PFSK-1 (cell line): ENCODE measurements around the gene CDC42.

Experiments used
- FOXP2 ChIP-seq: optimal IDR thresholded peaks from 2 replicates; pipeline ENCODE3; 2011; ENCODE audit warnings: borderline replicate concordance, control low read depth, inconsistent platforms; ENCODE audit not compliant: insufficient read depth; ENCODE audit errors: extremely low read length, extremely low read depth
- POLR2AphosphoS5 ChIP-seq: IDR thresholded peaks from 2 replicates; pipeline ENCODE4 v1.6.1; 2012; ENCODE audit warnings: low read depth, mild to moderate bottlenecking, control low read depth, low read length, moderate library complexity
- REST ChIP-seq, 2 experiments: IDR thresholded peaks; 2 replicates each; pipeline versions ENCODE4 v1.6.1 to v1.8.0; 2011 to 2012; ENCODE audit warnings: low read depth in 2 of 2, low read length in 2 of 2, control low read depth in 1 of 2, inconsistent platforms in 1 of 2, mild to moderate bottlenecking in 1 of 2, moderate library complexity in 1 of 2; ENCODE audit not compliant: insufficient read depth in 1 of 2
- SIN3A ChIP-seq: IDR thresholded peaks from 2 replicates; pipeline ENCODE4 v1.6.1; 2012; ENCODE audit warnings: mild to moderate bottlenecking, low read length, moderate library complexity, borderline replicate concordance; ENCODE audit not compliant: insufficient read depth
- TAF1 ChIP-seq: IDR thresholded peaks from 2 replicates; pipeline ENCODE4 v1.6.1; 2012; ENCODE audit warnings: low read length, control low read depth, borderline replicate concordance; ENCODE audit not compliant: insufficient read depth

The CDC42 gene

GRCh38 chr1:22122273-22123070, 70.0 kb downstream of the CDC42 start:
- TF ChIP-seq TAF1 (no peak), POLR2AphosphoS5 (no peak), SIN3A (no peak), FOXP2 (no peak), REST (IDR thresholded peaks at IDR 0.05; ENCODE audit: insufficient read depth in 1 of 2, low read depth in 2 of 2, low read length in 2 of 2) (no peak)

GRCh38 chr1:22123071-22123390, 70.5 kb downstream of the CDC42 start:
- no peak for TF ChIP-seq SIN3A
- no peak for TF ChIP-seq POLR2AphosphoS5

- no peak for TF ChIP-seq SIN3A
- TF ChIP-seq POLR2AphosphoS5, result no peak
- TF ChIP-seq REST (IDR thresholded peaks at IDR 0.05; ENCODE audit: insufficient read depth in 1 of 2, low read depth in 2 of 2, low read length in 2 of 2), result no peak
- no peak for TF ChIP-seq TAF1
- TF ChIP-seq FOXP2, result no peak
Observed at GRCh38 chr1:22123901-22124404, 71.4 kb downstream of the CDC42 start.

- TF ChIP-seq TAF1, result no peak
- TF ChIP-seq POLR2AphosphoS5, result no peak
- no peak for TF ChIP-seq REST (IDR thresholded peaks at IDR 0.05; ENCODE audit: insufficient read depth in 1 of 2, low read depth in 2 of 2, low read length in 2 of 2)
- no peak for TF ChIP-seq FOXP2
- no peak for TF ChIP-seq SIN3A
Observed at GRCh38 chr1:22124592-22125229, 72.2 kb downstream of the CDC42 start.

GRCh38 chr1:22126531-22126930, 74.0 kb downstream of the CDC42 start:
- TF ChIP-seq POLR2AphosphoS5 (no peak), SIN3A (no peak), FOXP2 (no peak), TAF1 (no peak), REST (IDR thresholded peaks at IDR 0.05; ENCODE audit: insufficient read depth in 1 of 2, low read depth in 2 of 2, low read length in 2 of 2) (no peak)
